Measurements from ENCODE around the gene PRR7.

DNA sequence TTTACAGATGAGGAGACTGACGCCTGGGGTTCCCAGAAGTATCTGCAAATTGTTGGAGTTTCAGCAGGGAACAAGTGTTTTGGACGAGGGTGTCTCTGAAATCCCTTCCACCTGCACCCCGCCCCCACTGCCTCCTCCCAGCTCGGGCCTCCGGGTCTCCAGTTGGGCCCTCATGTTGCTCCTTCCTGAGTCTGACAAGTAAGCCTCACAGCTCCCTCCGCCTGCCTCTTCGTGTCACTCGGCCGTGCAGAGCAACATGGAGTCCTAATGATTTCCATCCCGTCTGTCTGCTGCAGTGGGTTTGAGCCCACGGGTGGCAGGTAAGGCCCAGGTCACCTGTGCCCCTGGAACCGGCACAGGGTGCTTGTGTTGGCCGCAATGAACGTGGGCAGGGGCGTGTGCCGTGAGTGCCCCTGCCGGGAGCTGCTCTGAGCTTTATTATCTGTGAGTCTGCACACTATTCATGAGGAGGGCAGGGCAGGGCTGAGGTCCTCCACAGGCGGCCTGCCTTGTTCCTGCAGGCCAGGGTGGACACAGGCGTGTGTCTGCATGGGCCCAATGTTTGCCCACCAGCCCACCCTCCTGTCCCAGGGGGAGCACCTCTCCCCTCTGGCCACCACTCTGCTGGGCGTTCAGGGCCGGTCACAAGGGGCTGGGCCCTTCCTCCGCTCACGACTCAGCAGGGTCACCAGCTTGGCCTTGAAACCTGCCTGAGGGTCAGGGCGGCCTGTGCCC is 56.9 kb downstream of the PRR7 start:
- TF ChIP-seq, protein P1, sequence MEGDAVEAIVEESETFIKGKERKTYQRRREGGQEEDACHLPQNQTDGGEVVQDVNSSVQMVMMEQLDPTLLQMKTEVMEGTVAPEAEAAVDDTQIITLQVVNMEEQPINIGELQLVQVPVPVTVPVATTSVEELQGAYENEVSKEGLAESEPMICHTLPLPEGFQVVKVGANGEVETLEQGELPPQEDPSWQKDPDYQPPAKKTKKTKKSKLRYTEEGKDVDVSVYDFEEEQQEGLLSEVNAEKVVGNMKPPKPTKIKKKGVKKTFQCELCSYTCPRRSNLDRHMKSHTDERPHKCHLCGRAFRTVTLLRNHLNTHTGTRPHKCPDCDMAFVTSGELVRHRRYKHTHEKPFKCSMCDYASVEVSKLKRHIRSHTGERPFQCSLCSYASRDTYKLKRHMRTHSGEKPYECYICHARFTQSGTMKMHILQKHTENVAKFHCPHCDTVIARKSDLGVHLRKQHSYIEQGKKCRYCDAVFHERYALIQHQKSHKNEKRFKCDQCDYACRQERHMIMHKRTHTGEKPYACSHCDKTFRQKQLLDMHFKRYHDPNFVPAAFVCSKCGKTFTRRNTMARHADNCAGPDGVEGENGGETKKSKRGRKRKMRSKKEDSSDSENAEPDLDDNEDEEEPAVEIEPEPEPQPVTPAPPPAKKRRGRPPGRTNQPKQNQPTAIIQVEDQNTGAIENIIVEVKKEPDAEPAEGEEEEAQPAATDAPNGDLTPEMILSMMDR (IDR thresholded peaks at IDR 0.05): no peak
- no peak for TF ChIP-seq POLR2AphosphoS5 (IDR thresholded peaks at IDR 0.05; ENCODE audit: low read depth, low read length)
- TF ChIP-seq TCF7L2 (IDR thresholded peaks at IDR 0.05; ENCODE audit: low read depth, low read length): no peak
- TF ChIP-seq SIN3A (IDR thresholded peaks at IDR 0.05; ENCODE audit: borderline replicate concordance, insufficient read depth, low read depth, low read length): no peak
- TF ChIP-seq, protein P2, sequence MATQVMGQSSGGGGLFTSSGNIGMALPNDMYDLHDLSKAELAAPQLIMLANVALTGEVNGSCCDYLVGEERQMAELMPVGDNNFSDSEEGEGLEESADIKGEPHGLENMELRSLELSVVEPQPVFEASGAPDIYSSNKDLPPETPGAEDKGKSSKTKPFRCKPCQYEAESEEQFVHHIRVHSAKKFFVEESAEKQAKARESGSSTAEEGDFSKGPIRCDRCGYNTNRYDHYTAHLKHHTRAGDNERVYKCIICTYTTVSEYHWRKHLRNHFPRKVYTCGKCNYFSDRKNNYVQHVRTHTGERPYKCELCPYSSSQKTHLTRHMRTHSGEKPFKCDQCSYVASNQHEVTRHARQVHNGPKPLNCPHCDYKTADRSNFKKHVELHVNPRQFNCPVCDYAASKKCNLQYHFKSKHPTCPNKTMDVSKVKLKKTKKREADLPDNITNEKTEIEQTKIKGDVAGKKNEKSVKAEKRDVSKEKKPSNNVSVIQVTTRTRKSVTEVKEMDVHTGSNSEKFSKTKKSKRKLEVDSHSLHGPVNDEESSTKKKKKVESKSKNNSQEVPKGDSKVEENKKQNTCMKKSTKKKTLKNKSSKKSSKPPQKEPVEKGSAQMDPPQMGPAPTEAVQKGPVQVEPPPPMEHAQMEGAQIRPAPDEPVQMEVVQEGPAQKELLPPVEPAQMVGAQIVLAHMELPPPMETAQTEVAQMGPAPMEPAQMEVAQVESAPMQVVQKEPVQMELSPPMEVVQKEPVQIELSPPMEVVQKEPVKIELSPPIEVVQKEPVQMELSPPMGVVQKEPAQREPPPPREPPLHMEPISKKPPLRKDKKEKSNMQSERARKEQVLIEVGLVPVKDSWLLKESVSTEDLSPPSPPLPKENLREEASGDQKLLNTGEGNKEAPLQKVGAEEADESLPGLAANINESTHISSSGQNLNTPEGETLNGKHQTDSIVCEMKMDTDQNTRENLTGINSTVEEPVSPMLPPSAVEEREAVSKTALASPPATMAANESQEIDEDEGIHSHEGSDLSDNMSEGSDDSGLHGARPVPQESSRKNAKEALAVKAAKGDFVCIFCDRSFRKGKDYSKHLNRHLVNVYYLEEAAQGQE (IDR thresholded peaks at IDR 0.05; ENCODE audit: insufficient read depth in 1 of 2, low read depth in 2 of 2, low read length in 1 of 2): no peak

All from Panc1 (cell line).